ENCODE results near the gene PIK3C2A. TPM values are rescaled to one million over a fixed set of nuclear protein-coding genes. Genes with fewer than 3 reads are reported as not detected.

PIK3C2A gene
- total RNA-seq, 4 donors from 2014 or later = 31.0 to 63.4 (median 43.2) TPM

GRCh38 chr11:17179970-17180369 lies 27.8 kb downstream of the PIK3C2A start:
- no peak overlapping the region for H3K27ac ChIP-seq
- TF ChIP-seq EP300 (IDR thresholded peaks at IDR 0.05) (no peak), POLR2AphosphoS5 (IDR thresholded peaks at IDR 0.05) (no peak), CTCF (IDR thresholded peaks at IDR 0.05) (no peak), POLR2A (IDR thresholded peaks at IDR 0.05) (no peak)
- 65% methylated on average over 3 of the region's 3 CpGs for WGBS

DNA sequence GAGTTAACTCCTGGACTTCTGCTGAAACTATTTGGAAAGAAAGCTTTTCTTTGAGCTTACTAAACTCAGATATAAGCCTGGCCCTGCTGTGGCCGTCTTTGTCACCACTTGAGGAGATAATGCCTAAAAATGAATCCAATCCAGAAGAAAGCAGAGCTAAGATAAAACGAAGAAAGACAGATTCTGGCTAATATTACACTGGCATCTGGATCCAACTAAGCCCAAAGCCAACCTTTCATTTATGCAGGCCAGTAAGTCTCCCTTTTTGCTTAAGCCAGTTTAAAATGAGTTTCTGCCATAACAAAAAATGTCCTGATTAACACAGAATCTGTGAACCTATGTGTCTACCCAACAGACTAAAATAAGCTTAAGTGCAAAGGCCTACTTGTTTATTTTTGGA lies 34.5 kb downstream of the PIK3C2A start:
- H3K4me3 ChIP-seq = no peak overlapping the region
- WGBS = 52% methylated on average over 2 of the region's 2 CpGs
- H3K27ac ChIP-seq = no peak overlapping the region
- peaks cover 2% of the 10 kb centered on the region for H3K4me1 ChIP-seq
- no peaks in the 10 kb centered on the region for H3K27me3 ChIP-seq
- DNase-seq (ENCODE audit: low spot score in 2 of 2) = no peak
- TF ChIP-seq CTCF (IDR thresholded peaks at IDR 0.05) = no peak
- no peak for TF ChIP-seq POLR2AphosphoS5 (IDR thresholded peaks at IDR 0.05)
- no peak for TF ChIP-seq EP300 (IDR thresholded peaks at IDR 0.05)
- TF ChIP-seq POLR2A (IDR thresholded peaks at IDR 0.05) = no peak
- H3K36me3 ChIP-seq = peaks cover 5% of the 10 kb centered on the region
- H3K9me3 ChIP-seq = no peaks in the 10 kb centered on the region

More at GRCh38 chr11:17179970-17180369, 27.8 kb downstream of the PIK3C2A start:
- no peak for DNase-seq (ENCODE audit: low spot score in 2 of 2)
- Histone ChIP-seq H3K36me3 (peaks cover 8% of the 10 kb centered on the region), H3K4me1 (no peaks in the 10 kb centered on the region), H3K9me3 (no peaks in the 10 kb centered on the region), H3K27me3 (no peaks in the 10 kb centered on the region), H3K4me3 (no peak overlapping the region)

DNA sequence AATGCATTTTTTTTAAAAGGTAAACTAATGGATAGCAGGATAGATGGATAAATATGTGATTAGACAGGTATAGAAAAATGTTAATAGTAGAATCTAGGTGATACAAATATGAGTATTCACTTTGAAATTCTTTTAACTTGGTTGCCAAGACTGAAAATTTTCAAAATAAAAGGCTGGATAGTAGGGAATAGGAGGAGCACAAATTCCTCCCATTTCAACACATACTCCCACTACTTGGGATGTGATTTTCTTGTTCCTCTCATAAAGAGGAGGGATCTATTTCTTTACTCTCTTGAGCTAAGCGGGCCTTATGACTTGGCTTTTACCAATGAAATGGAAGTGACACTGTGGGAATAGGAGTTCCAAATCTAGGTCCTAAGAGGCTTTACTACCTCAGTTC lies 35.9 kb downstream of the PIK3C2A start:
- no peaks in the 10 kb centered on the region for H3K9me3 ChIP-seq
- no peak overlapping the region for H3K27ac ChIP-seq
- H3K4me3 ChIP-seq = no peak overlapping the region
- H3K4me1 ChIP-seq = peaks cover 2% of the 10 kb centered on the region
- TF ChIP-seq POLR2A (IDR thresholded peaks at IDR 0.05) (no peak), EP300 (IDR thresholded peaks at IDR 0.05) (no peak), CTCF (IDR thresholded peaks at IDR 0.05) (no peak), POLR2AphosphoS5 (IDR thresholded peaks at IDR 0.05) (no peak)
- peaks cover 11% of the 10 kb centered on the region for H3K36me3 ChIP-seq
- WGBS = 87% methylated on average over 1 of the region's 1 CpG
- no peak for DNase-seq (ENCODE audit: low spot score in 2 of 2)
- no peaks in the 10 kb centered on the region for H3K27me3 ChIP-seq

GRCh38 chr11:17171343-17171742 lies 36.4 kb downstream of the PIK3C2A start:
- 78% methylated on average over 2 of the region's 2 CpGs for WGBS
- peaks cover 11% of the 10 kb centered on the region for H3K36me3 ChIP-seq
- DNase-seq (ENCODE audit: low spot score in 2 of 2) = no peak
- H3K27me3 ChIP-seq = no peaks in the 10 kb centered on the region
- H3K4me3 ChIP-seq = no peak overlapping the region
- no peak for TF ChIP-seq EP300 (IDR thresholded peaks at IDR 0.05)
- no peak for TF ChIP-seq POLR2A (IDR thresholded peaks at IDR 0.05)
- TF ChIP-seq POLR2AphosphoS5 (IDR thresholded peaks at IDR 0.05) = no peak
- no peak for TF ChIP-seq CTCF (IDR thresholded peaks at IDR 0.05)
- peaks cover 2% of the 10 kb centered on the region for H3K4me1 ChIP-seq
- H3K9me3 ChIP-seq = no peaks in the 10 kb centered on the region
- no peak overlapping the region for H3K27ac ChIP-seq

- Histone ChIP-seq H3K9me3 (no peaks in the 10 kb centered on the region), H3K27me3 (no peaks in the 10 kb centered on the region), H3K4me3 (no peak overlapping the region), H3K27ac (no peak overlapping the region), H3K4me1 (peaks cover 8% of the 10 kb centered on the region), H3K36me3 (peaks cover 11% of the 10 kb centered on the region)
- TF ChIP-seq CTCF (IDR thresholded peaks at IDR 0.05) (no peak), EP300 (IDR thresholded peaks at IDR 0.05) (no peak), POLR2AphosphoS5 (IDR thresholded peaks at IDR 0.05) (no peak), POLR2A (IDR thresholded peaks at IDR 0.05) (no peak)
- no peak for DNase-seq (ENCODE audit: low spot score in 2 of 2)
- WGBS = 82% methylated on average over 1 of the region's 1 CpG
These were observed 37.9 kb downstream of the PIK3C2A start for GRCh38 chr11:17169876-17170275.

Data from suprapubic skin (tissue), 4 donors.